H7 (cell line): Measurements from ENCODE around the gene CHCHD6. TPM values are rescaled to one million over a fixed set of nuclear protein-coding genes. Genes with fewer than 3 reads are reported as not detected.

Experiments
- DNase-seq: peaks from one replicate; pipeline ENCODE4 v3.0.0; 2012
- H3K27me3 ChIP-seq: 2 replicates; pipeline ENCODE4 v1.6.0; 2011; ENCODE audit warnings: mild to moderate bottlenecking, low read length; ENCODE audit not compliant: control insufficient read depth, insufficient read depth
- H3K36me3 ChIP-seq: replicated peaks from 2 replicates; pipeline ENCODE4 v1.5.1; 2011; ENCODE audit warnings: low read length; ENCODE audit not compliant: control insufficient read depth, insufficient read depth
- H3K4me3 ChIP-seq: 2 replicates; pipeline ENCODE4 v1.5.1; 2011; ENCODE audit warnings: low read depth, mild to moderate bottlenecking, control low read depth, low read length, moderate library complexity; ENCODE audit not compliant: insufficient read depth
- total RNA-seq: library from RNA; depleted of rRNA; stranded (reverse); fragments of >200 nt; shearing (Covaris generic); gene quantifications from 2 replicates; pipeline ENCODE4 v1.2.3, GENCODE V29; 2014; rRNA removed

CHCHD6 gene, protein sequence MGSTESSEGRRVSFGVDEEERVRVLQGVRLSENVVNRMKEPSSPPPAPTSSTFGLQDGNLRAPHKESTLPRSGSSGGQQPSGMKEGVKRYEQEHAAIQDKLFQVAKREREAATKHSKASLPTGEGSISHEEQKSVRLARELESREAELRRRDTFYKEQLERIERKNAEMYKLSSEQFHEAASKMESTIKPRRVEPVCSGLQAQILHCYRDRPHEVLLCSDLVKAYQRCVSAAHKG
- 19.5 and 40.2 TPM in 2 replicates for total RNA-seq

DNA sequence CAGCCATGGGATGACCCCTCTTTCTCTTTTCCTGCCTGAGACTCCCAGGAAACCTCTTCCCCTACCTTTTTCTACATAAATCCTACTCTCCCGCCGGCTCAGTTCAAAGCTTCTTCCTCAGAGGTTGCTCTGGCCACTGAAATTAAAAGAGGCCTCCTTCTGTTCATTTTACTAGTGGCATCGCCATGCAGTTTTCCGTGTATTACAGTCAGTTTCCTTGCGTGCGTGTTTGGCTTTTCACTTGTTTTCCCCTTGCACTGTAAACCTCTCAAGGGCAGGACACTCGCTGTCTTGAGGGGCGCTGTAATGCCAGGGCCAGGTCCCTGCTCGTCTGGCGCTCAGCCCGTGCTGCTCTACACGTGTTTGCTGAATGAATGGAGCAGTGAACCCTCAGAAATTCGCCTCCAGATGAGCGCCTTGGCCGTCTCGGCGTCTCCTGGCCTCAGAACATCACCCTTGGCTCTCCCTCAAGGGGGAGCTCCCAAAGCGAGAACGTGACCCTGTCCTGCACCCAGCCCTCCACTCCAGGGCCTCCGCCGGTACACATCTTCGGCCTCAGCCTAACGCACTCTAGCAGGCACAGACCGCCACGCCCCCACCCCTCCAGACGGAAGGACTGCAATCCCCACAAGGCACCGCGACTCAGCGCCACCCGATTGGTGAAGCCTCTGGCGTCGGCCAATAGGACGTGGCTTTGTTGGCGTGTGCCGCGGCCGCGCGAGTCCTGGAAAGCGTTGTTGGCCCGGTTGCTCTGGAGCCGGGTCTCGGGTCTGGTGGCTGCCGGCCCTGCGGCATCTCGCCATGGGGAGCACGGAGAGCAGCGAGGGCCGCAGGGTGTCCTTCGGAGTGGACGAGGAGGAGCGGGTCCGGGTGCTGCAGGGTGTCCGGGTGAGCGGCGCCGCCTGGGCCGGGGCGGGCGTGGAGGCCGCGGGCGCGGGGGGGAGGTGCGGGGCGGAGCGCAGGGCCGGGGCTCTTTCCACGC, at the start of gene CHCHD6:
CHCHD6 (plus strand) TSS at position 729 of the 982 bp plus-strand sequence; CDS start at position 802, 73 bp downstream.
- DNase-seq = peak; percentile 98
- H3K27me3 ChIP-seq = peaks cover 17% of the 10 kb centered on the region
- H3K36me3 ChIP-seq = no peaks in the 10 kb centered on the region
- H3K4me3 ChIP-seq = peak within 1 kb of the TSS; percentile 67

DNA sequence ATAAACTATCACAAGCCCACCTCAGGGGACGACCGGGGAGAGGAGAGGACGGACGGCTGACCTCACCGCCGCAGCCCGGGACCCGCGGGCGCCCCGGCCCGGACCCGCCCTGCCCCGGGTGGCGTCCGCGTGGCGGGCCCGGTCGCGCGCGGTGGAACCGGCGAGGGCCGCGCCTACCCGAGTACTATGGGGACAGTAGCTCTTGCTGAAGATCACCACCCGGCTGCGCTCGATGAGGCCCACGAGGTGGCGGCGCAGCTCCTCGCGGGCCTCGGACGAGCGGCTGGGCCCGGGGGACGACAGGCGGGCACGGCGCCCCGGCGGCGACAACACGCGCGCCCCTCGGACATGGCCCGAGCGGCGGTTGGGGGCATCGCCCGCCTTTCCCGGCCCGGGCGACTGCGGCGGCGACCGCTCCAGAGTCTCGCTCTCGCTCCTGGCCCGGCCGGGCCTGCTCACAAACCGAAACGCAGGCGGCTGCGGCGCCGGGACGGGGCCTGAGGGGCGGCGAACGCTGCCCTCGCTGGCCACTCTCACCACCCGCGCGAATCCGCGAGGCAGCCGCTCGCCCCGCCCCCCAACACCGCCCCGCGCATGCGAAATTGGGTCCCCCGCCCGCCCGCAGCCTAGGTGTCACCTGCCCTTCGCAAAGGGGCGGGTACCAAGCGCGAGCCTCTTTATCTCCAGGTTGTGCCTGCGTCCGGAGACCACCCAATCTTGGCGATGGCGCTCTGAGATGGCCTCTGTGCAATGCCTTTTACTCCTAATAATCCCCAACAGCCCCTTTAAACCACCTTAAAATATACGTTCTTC, 49.3 kb upstream of the CHCHD6 start, which contains the start of gene TXNRD3:
TXNRD3 (minus strand) TSS at position 554 of the 813 bp plus-strand sequence.
- Histone ChIP-seq H3K4me3 (peak within 1 kb of the TSS; percentile 63), H3K27me3 (peaks cover 15% of the 10 kb centered on the region)

DNA sequence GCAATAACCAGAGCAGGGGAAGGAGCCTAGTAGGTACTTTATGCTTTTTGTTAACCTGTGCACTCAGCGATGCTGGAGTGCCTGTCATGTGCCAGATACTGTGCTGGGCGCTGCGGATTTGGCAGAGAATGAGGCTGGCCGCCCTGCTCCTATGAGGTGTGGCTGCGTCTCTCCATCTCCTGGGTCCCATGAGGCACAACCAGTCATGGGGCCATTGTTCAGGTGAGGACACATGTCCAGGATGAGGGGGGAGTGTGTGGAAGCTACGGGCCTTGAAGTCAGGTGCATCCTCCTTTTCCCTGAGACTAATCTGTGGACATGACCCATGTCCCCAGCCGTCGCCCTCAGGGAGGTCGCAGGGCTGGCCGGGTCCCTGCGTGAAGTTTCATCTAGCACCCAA, 48.2 kb upstream of the CHCHD6 start:
- peak; percentile 11 for DNase-seq
- no peak overlapping the region for H3K4me3 ChIP-seq
- H3K36me3 ChIP-seq = no peaks in the 10 kb centered on the region
- H3K27me3 ChIP-seq = peaks cover 15% of the 10 kb centered on the region

More for the DNA sequence above, 49.3 kb upstream of the CHCHD6 start, which contains the start of gene TXNRD3:
- DNase-seq = peak; percentile 91
- H3K36me3 ChIP-seq = no peaks in the 10 kb centered on the region

DNA sequence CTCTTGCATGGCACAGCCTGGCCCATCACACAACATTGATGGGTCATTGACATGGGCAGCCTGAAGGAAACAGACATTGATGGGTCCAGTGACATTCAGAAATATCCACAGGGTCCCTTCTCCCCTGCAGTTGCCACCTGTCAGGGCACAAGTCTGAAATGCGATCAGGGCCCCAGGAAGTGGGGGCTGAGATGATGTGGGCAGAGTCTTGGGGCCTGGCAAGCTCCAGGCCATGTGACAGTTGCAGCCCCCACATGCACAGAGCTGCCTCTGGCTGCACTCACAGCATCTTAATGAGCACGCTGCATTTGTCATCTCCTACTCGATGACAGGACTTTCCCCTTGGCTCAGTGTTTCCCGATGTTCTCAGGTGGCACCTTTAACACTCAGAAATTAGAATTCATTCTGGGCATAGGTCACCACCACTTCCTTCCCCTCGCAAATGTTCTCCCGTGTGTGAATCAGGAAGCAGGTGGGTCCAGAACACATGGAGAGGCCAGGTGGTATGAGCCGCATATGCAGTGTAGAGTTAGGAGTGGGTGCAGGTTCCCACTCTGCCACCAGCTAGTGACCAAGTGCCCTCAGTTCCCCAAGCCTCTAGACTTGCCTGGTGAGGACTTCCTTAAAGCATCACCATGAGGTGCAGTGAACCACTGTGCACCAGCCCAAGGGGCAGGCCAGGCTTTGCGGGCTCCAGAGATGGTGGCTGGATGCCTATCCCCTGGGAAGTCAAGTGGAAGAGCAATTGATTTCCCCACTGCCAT, 47.5 kb upstream of the CHCHD6 start:
- H3K36me3 ChIP-seq = no peaks in the 10 kb centered on the region
- no peak overlapping the region for H3K4me3 ChIP-seq
- H3K27me3 ChIP-seq = peaks cover 15% of the 10 kb centered on the region
- no peak for DNase-seq

DNA sequence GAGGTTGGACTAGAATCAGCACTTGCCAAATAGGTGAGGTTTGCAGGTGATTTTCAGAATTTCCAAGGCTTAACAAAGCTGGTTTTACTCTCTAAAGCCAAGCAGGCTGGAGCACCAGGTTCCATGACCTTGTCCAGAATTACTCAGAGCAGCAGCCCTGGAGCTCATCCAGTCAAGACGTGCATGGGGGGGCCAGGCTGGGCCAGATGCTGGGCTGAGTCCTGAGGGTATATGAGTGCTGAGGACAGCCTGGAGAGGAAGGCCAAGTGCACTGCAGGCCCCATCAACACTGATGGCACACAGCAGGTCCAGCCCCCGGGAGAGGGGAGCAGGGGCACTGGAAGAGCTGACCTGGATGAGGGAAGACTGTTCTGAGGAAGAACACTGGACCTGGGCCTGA, 46.1 kb upstream of the CHCHD6 start:
- Histone ChIP-seq H3K4me3 (no peak overlapping the region), H3K27me3 (peaks cover 15% of the 10 kb centered on the region), H3K36me3 (no peaks in the 10 kb centered on the region)
- no peak for DNase-seq

DNA sequence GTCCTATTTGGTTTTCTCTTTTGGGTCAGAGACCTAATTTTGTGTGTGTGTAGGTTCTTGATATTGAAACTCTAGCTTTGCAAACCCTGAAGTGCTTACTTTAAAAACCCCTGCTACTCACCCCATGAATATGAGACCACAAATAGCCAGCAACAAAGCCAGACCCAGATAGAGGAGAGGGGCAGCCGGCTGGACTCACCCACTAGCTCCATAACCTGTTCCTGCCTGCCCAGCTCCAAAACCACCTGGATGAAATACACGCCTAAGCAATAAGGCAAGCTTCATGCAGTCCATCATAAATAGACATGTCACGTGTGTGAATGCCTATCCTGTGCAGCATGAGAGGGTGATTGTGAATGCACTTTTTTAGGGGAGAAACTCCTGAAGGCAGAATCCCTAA, 45.5 kb upstream of the CHCHD6 start:
- Histone ChIP-seq H3K4me3 (no peak overlapping the region), H3K27me3 (peaks cover 12% of the 10 kb centered on the region), H3K36me3 (no peaks in the 10 kb centered on the region)
- no peak for DNase-seq

DNA sequence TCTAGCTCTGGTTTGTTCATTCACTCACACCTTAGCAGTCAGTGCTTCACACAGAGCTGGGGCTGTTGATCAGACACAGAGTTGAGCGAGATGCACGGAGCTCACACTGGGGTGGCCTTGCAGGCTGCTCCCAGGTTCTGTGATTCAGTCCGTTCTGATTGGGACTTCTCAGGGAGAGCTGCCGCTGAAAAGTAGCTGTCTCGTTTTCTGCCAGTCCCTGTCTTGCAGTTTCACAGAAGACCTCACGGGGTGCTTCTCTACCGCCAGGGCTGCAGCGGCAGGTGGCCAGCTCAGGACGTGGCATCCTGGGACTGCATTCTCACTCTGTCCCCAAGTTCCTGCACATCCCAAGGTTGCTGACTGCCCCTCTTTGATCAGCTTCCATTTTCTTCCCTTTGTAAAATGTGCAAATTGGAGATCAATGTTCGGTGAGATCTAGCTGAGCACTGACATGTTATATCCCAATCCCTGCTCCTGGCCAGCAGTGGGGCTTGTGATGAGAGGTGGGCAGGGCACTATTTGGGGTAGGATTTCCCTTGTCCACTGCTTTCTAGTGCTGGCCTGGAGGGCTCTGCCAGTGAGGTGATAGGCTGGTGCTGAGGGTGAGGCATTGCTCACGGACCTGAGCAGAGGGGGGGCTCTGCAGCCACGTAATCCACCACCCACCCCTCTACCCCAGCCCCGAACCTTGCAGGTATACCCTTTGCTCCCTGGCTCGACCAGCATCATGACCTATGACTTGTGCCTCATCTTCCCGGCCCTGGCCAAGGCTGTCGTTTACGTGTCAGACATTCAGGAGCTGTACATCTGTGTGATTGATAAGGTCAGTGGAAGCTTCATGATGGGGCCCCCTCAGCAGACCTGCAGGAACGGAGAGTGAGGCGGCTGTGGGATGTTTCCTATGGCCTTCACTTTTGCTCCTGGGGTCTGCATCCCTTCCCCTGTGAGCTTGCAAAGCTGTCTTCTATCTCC, 43.8 kb upstream of the CHCHD6 start:
- no peaks in the 10 kb centered on the region for H3K36me3 ChIP-seq
- DNase-seq = peak; percentile 75
- peaks cover 2% of the 10 kb centered on the region; the same call in 1 of the 2 replicates for H3K27me3 ChIP-seq
- H3K4me3 ChIP-seq = no peak overlapping the region

DNA sequence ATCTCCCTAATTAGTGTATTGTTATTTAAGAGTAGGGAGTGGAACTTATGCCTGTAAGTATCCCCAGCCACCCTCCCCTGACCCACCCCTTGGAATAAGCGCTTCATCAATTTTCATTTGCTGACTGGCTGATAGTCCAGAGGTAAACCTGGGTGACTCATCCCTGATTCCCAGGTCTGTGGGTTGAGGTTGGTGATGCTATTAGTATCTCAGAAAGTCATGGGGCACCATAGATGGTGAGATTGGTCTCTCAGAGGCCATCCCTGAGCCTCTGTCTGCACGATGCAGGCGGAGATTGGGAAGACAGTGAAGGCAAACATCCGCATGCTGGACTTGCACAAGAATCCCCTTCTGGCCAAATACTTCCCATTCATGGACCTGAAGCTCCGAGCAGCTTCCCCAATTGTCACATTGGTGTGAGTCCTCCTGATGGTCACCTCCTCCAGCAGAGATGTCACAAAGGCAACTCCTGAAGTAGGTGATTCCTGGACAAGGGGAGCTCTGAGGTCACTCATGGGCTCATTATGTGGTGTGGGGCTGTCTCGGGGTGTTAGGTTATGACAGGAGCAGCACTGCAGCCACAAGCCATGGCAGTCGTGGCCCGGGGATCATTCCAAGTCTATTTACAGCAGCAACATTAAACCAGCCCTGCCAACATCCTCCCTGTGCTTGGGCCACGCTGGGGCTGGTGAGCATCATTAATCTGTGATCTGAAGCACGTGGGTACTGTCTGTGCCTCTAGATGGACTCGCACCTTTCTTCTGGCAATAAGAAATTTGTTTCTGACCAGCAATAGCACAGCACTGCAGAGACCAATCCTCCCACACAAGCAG, 42.3 kb upstream of the CHCHD6 start:
- Histone ChIP-seq H3K4me3 (no peak overlapping the region), H3K36me3 (no peaks in the 10 kb centered on the region), H3K27me3 (no peaks in the 10 kb centered on the region; the same call in 1 of the 2 replicates)
- no peak for DNase-seq

DNA sequence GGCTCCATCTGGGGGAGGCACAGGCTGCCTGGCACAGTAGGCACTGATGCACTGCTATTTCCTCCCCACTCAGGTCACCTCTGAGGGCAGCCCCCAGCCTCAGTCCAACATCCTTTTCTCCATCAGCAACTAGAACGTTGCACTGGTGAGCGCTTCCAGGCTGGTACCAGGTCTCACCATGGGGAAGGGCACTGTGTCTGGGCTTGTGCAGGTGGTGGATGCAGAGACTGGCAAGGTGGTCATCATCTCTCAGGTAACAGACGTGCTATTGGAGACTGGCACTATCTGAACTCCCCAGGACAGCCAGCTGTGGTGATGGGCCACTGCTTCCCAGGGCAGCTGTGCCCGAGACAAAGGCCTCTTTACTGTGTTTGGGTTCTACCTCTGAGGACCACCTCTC, 40.8 kb upstream of the CHCHD6 start:
- no peak overlapping the region for H3K4me3 ChIP-seq

DNA sequence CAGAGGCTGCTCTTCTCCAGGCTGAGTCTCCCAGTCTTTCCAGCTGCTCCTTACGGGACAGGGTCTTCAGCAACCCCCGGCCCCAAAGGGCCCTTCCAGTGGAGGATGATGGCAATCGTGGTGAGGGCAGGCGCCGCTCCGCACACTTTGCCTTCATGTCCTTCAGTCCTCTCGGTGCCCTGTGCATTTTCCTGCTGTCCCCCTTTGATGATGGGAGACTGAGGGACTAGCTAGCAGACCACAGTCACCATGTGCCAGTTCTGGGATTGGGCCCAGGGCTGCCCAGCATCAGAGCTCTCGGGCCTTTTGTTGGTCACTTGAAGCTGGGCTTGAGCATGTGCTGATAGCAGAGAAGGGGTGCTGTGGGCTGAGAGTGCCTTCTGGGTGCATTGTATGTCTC, 40.3 kb upstream of the CHCHD6 start:
- no peak overlapping the region for H3K4me3 ChIP-seq
- no peaks in the 10 kb centered on the region; the same call in 1 of the 2 replicates for H3K27me3 ChIP-seq
- DNase-seq = no peak

More for the DNA sequence above, 40.8 kb upstream of the CHCHD6 start:
- Histone ChIP-seq H3K36me3 (no peaks in the 10 kb centered on the region), H3K27me3 (no peaks in the 10 kb centered on the region; the same call in 1 of the 2 replicates)
- DNase-seq = no peak

DNA sequence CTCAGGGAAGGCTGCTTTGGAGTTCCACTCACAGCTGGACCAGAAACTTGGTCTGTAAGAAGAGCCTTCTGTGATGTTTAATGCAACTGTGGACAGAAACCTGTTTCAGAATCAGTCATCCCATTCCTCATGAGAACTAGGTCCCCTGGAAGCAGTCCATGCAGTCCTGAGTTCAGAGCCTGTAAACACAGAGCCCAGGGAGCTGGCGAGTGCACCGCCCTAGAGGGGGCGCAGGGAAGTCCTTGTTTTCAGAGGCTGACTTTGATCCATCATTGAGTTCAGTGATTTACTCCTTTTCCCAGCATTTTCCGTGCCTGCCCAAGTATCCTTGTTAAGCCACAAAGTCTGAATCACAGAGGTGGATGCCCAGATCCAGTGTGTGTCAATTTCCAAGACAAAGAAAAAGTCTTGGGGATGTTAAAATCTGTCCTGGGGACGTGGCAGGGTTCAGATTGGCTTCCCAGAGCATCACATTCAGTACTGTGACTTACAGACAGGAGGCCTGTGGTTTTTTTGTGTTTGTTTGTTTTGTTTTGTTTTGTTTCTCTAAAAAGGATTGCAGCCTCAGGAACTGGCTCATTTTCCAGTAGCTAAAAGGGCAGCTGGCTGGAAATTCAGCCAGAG, 39.3 kb upstream of the CHCHD6 start:
- H3K4me3 ChIP-seq = no peak overlapping the region
- no peaks in the 10 kb centered on the region for H3K36me3 ChIP-seq
- DNase-seq = peak; percentile 70
- no peaks in the 10 kb centered on the region; the same call in 1 of the 2 replicates for H3K27me3 ChIP-seq

More for the DNA sequence above, 40.3 kb upstream of the CHCHD6 start:
- no peaks in the 10 kb centered on the region for H3K36me3 ChIP-seq
